ENCODE data around the gene SRGAP3.
"Not testable (repeated sequence)": the region's sequence is repeated elsewhere in the genome, so short reads cannot be mapped to it uniquely, and the experiment has no call there.

SRGAP3 gene

DNA sequence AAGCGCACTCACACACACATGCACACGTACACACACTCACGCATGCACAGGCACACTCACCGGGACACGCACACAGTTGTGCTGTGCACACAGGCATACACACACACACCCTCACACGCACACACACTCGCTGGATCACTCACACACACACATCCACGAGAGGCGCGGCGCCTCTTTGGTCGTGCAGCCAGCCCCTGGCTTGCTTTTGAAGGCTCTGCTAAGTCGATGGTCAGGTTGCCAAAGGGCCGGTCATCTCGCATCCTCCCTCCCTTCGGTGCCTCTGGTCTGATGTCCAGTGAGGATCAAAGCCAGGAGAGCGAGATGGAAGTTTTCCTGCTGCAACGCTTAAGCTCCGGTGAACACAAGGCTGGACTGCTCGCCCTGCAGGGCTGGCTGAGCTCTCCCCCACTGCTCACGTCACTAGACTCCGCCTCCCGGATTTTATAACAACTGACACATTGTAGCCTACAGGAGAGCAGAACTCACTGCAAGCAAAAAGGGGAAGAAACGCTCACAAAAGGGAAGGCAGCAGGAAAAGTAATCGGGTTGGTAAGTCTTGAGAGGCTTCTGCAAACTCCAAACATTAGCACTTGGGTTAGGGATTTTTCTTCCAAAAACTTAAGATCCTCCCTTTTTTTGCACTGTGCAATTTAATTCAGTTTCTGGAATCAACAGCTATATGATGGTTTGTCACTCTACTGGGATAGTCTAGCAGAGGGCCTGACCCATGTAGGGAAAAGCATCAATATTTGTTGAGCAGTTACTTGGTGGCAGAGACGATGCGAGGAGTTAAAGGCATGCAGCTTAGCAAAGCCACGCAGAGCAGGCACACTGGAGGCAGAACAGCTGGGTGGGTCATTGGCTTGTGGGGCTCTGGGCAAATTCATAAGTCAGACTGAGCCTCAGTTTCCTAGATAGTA, at the start of gene SRGAP3:
TSS of gene SRGAP3 (minus strand) at position 374 of the 920 bp plus-strand sequence. CDS start 695 bp downstream, outside the sequence.
- peak; percentile 92 for DNase-seq (ENCODE audit: low spot score)

GRCh38 chr3:9298236-9298635, 48.8 kb upstream of the SRGAP3 start:
- DNase-seq (ENCODE audit: low spot score), result no peak

DNA sequence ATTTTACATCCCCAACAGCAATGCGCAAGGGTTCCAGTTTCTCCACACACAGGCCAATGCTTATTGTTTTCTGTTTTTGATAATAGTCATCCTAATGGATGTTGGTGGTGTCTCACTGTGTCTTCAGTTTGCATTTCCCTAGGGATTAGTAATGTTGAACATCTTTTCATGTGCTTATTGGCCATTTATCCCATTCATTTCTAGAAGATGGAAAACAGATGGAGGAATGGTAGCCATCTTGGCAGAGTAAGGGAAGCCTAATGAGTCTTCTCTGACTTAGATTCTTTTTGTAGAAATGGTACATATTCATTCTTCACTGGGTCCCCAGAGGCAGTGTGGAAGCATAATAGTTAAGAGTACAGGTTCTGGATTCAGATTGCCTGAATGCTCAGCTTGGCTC, 46.8 kb upstream of the SRGAP3 start:
- no peak for DNase-seq (ENCODE audit: low spot score)

- no peak for DNase-seq (ENCODE audit: low spot score)
Measured at GRCh38 chr3:9295007-9295406, 45.6 kb upstream of the SRGAP3 start.

- not testable (repeated sequence) for DNase-seq (ENCODE audit: low spot score)
Measured at GRCh38 chr3:9293953-9294352, 44.5 kb upstream of the SRGAP3 start.

DNA sequence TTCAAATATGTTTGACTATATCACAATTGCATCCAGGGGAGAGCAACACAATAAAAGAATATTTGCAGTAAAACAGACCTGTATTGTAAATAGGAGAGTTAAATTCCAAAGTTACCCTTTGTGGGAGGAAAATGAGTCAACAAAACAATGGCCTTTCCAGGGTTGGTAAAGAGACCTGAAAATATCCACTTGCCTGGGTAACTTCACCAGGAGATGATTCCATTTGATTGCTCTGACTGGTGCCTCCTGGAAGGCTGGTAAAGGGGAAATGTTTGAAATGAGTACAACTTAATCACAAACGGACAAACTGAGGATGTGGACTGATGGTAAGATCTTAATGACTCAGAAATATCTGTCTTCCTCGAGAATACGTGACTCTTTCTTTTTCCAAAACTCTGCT, 43.6 kb upstream of the SRGAP3 start:
- DNase-seq (ENCODE audit: low spot score), result no peak

DNA sequence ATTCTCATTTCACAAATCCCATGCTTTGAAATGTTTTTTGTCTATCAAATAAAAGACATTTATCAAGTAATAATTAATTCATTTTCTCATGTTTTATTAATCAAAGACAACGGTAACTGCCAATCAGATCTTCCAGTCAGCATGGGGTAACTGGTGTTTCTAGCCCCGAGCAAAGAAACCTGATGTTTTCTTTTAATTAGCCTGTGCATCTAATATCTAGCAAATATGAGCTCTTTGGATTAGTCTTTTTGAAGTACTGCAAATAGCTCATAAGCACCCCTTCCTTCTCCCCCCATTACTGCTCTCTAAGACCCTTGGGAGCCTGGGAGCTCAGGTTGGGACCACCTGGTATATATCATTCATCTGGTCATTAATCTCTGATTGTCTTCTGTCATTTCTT, 43.1 kb upstream of the SRGAP3 start:
- DNase-seq (ENCODE audit: low spot score), result no peak

GRCh38 chr3:9291821-9292410, 42.5 kb upstream of the SRGAP3 start:
- no peak for DNase-seq (ENCODE audit: low spot score)

GRCh38 chr3:9290566-9290965, 41.1 kb upstream of the SRGAP3 start:
- DNase-seq (ENCODE audit: low spot score), result no peak

GRCh38 chr3:9281533-9281932, 32.1 kb upstream of the SRGAP3 start:
- DNase-seq (ENCODE audit: low spot score), result not testable (repeated sequence)

GRCh38 chr3:9280451-9281219, 31.2 kb upstream of the SRGAP3 start:
- no peak for DNase-seq (ENCODE audit: low spot score)

GRCh38 chr3:9279966-9280365, 30.5 kb upstream of the SRGAP3 start:
- DNase-seq (ENCODE audit: low spot score), result no peak

DNA sequence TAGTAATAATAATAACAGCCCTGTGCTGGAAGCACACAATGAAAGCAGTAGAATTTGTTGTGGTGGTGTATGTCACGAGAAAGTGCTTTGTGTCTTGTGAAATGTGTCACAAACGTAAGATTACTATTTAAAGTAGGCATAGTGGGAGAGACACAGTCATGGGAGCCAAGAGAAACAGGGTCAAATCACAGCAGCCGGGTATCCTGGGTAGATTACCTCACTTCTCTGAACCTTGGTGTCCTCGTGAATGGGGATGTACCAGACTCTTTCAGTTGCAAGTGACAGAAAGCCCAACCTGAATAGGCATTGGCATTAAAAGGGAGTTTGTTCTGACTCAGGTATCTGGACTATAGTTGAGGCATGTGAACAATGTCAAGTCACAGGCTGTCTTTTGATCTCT, 29.1 kb upstream of the SRGAP3 start:
- no peak for DNase-seq (ENCODE audit: low spot score)

GRCh38 chr3:9278085-9278484, 28.6 kb upstream of the SRGAP3 start:
- DNase-seq (ENCODE audit: low spot score), result no peak

DNA sequence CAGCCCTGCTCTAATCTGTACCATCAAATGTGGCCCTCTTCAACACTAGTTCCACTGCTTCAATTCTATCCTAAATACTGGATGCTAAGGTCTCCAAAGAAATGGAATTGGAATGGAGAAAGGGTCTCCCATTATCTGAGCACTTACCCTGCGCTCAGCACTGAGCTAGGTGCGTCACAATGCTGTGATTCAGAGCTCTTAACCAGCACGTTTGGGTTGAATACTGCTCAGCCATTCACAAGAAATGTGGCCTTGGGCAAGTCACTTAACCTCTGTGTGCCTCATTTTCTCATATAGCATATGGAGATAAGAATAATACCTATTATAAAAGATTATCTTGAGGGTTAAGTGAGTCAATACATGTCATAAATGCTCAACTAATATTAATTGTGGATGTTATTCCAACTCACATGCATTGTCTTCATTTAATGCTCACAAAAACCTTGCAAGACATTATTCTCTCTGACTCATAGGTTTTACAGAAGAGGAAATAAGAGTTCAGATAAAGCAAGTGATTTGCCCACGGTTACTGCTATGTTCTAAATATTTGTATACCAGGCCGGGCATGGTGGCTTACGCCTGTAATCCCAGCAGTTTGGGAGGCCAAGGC, 27.4 kb upstream of the SRGAP3 start:
- DNase-seq (ENCODE audit: low spot score), result no peak

DNA sequence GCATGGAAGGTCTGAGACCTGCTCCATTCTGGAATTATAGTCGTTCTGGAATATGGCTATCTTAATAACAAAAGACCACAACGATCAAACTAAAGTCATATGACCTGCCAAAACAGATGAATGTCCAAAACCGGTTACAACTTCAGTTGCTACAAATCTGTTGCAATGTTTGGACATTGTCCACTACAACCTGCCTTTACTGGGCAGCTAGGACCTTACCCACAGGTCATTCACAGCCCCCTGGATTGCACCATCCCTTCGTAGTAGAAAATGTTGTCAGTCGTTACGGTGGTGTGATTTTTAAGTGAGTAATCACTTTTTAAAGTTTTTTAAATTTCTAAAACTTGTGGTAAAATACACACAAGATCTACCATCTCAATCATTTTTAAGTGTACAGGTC, 22.5 kb upstream of the SRGAP3 start:
- no peak for DNase-seq (ENCODE audit: low spot score)

GRCh38 chr3:9270704-9271103, 21.3 kb upstream of the SRGAP3 start:
- DNase-seq (ENCODE audit: low spot score), result no peak

DNA sequence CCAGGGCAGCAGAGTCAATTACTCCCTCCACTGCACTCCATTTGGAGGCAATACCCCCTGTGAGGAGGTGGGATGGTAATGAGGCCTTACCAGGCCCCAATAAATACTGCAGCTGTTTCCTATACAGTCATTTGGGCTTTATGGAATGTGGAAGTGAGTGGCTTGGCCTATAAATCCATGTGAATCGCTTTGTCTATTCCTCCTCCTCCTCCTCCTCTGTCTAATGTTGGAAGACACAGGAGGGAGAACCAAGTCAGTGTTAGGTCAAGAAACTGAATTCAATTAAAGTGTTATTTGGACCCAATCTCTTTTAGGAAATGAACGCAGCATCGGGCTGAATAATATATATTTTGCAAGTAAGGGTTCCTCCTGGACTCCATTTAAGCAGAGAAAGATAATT, 17.3 kb upstream of the SRGAP3 start:
- no peak for DNase-seq (ENCODE audit: low spot score)

DNA sequence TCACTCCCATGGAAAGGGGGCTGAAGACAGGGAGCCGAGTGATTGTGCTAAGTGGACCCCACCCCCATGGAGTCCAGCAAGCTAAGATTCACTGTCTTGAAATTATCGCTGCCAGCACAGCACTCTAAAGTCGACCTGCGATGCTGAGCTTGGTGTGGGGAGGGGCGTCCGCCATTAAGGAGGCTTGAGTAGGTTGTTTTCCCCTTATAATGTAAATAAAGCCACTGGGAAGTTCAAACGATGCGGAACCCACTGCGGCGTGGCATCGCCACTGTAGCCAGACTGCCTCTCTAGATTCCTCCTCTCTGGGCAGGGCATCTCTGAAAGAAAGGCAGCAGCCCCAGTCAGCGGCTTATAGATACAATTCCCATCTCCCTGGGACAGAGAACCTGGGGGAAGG, 10.9 kb upstream of the SRGAP3 start:
- no peak for DNase-seq (ENCODE audit: low spot score)

- DNase-seq (ENCODE audit: low spot score), result no peak
Measured at GRCh38 chr3:9257092-9257491, 7.6 kb upstream of the SRGAP3 start.

DNA sequence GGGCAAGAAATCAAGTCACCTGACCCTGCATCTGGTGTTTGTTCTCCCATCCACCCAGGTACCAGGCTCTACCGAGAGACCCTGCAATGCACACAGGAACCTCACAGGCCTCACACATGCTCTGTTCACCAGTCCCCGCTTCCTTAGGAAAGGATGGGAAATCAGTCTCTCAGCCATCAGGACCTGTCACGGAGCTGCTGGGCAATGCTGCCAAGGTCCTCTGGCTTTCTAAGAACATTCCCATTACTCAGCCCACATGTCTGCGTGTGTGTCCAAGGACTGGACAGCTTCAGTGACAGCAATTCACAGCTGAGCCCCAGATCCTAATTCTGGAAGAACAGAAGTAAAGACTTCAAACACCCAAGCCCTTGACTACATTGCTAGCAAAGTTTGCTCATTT, 6.5 kb upstream of the SRGAP3 start:
- DNase-seq (ENCODE audit: low spot score), result no peak

GRCh38 chr3:9254764-9255163, 5.3 kb upstream of the SRGAP3 start:
- no peak for DNase-seq (ENCODE audit: low spot score)

All from D341Med (cell line).